KMS-11 (cell line): ENCODE measurements around the gene TRMU.
"Not testable (repeated sequence)": the region's sequence is repeated elsewhere in the genome, so short reads cannot be mapped to it uniquely, and the experiment has no call there.

Experiments used
- H2AFZ ChIP-seq: fragments of 200-600 bp; sonication (generic); 2 replicates; pipeline ENCODE4 v1.6.1; 2016; ENCODE audit warnings: antibody characterized with exemption, mixed run types, low read depth
- H3K27ac ChIP-seq: fragments of 200-600 bp; sonication (generic); 2 replicates; pipeline ENCODE4 v1.6.1; 2016; ENCODE audit warnings: mild to moderate bottlenecking, mixed run types
- H3K27me3 ChIP-seq: fragments of 200-600 bp; sonication (generic); 2 replicates; pipeline ENCODE4 v1.6.1; 2017; ENCODE audit warnings: mild to moderate bottlenecking, low read depth, mixed run types, moderate library complexity; ENCODE audit not compliant: insufficient read depth
- H3K36me3 ChIP-seq: fragments of 200-600 bp; sonication (generic); 2 replicates; pipeline ENCODE4 v1.6.1; 2017; ENCODE audit warnings: mild to moderate bottlenecking, mixed run types; ENCODE audit not compliant: insufficient read depth
- H3K4me1 ChIP-seq: fragments of 200-600 bp; sonication (generic); 2 replicates; pipeline ENCODE4 v1.6.1; 2016; ENCODE audit warnings: mild to moderate bottlenecking, low read depth, mixed run types; ENCODE audit not compliant: poor library complexity, severe bottlenecking
- H3K4me2 ChIP-seq: fragments of 200-600 bp; sonication (generic); 2 replicates; pipeline ENCODE4 v1.7.0; 2016; ENCODE audit warnings: mild to moderate bottlenecking, mixed run types
- H3K4me3 ChIP-seq: fragments of 200-600 bp; sonication (generic); IDR thresholded peaks from 2 replicates; pipeline ENCODE4 v1.6.1; 2017; ENCODE audit warnings: low read depth, low read length, mixed read lengths; ENCODE audit not compliant: insufficient read depth
- H3K79me2 ChIP-seq: fragments of 200-600 bp; sonication (generic); 2 replicates; pipeline ENCODE4 v1.6.1; 2016; ENCODE audit warnings: low read depth, mixed run types; ENCODE audit not compliant: insufficient read depth
- H3K9ac ChIP-seq: fragments of 200-600 bp; sonication (generic); 2 replicates; pipeline ENCODE4 v1.6.1; 2016; ENCODE audit warnings: mild to moderate bottlenecking, mixed run types
- H4K20me1 ChIP-seq: fragments of 200-600 bp; sonication (generic); 2 replicates; pipeline ENCODE4 v1.6.1; 2016; ENCODE audit warnings: mild to moderate bottlenecking, mixed run types; ENCODE audit not compliant: insufficient read depth
- CTCF ChIP-seq: fragments of 200-600 bp; sonication (generic); conservative IDR thresholded peaks from 2 replicates; pipeline ENCODE4 v1.6.1; 2017; ENCODE audit warnings: low read depth, mild to moderate bottlenecking, antibody characterized with exemption, low read length, moderate library complexity, mixed read lengths

The TRMU gene

GRCh38 chr22:46309526-46310085, 25.9 kb upstream of the TRMU start:
- no peak overlapping the region for H3K4me2 ChIP-seq
- H3K27me3 ChIP-seq: no peaks in the 10 kb centered on the region
- H3K36me3 ChIP-seq: 0 out of 2 replicates have a peak, but pooled peaks cover 3% of the 10 kb centered on the region
- H3K9ac ChIP-seq: no peak overlapping the region
- H2AFZ ChIP-seq: no peak overlapping the region
- H3K79me2 ChIP-seq: peaks cover 36% of the 10 kb centered on the region
- H4K20me1 ChIP-seq: no peaks in the 10 kb centered on the region
- no peak for TF ChIP-seq CTCF
- H3K4me1 ChIP-seq: peaks cover 16% of the 10 kb centered on the region
- H3K4me3 ChIP-seq: no peak overlapping the region
- no peak overlapping the region for H3K27ac ChIP-seq

GRCh38 chr22:46312056-46312455, 23.5 kb upstream of the TRMU start:
- H3K4me2 ChIP-seq: no peak overlapping the region
- no peak overlapping the region for H3K4me3 ChIP-seq
- 0 out of 2 replicates have a peak, but pooled peaks cover 3% of the 10 kb centered on the region for H3K36me3 ChIP-seq
- no peaks in the 10 kb centered on the region for H3K27me3 ChIP-seq
- TF ChIP-seq CTCF: no peak
- H3K9ac ChIP-seq: no peak overlapping the region
- H4K20me1 ChIP-seq: no peaks in the 10 kb centered on the region
- H2AFZ ChIP-seq: no peak overlapping the region
- H3K79me2 ChIP-seq: peaks cover 12% of the 10 kb centered on the region; the same call in 1 of the 2 replicates
- H3K4me1 ChIP-seq: peaks cover 10% of the 10 kb centered on the region
- no peak overlapping the region for H3K27ac ChIP-seq

DNA sequence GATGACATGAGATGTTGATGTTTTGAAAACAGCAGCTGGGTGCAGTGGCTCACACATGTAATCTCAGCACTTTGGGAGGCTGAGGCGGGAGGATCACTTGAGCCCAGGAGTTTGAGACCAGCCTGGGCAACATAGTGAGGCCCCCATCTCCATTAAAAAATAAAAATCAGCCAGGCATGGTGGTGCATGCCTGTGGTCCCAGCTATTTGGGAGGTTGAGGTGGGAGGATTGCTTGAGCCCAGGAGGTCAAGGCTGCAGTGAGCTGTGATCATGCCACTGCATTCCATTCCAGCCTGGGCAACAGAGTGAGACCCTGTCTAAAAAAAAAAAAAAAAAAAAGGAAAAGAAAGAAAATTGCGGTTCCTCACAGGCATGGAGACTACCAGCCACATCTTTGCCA, 22.7 kb upstream of the TRMU start:
- not testable (repeated sequence) for H3K9ac ChIP-seq, H3K27me3 ChIP-seq, H3K27ac ChIP-seq, H3K4me3 ChIP-seq, H3K4me1 ChIP-seq, H3K79me2 ChIP-seq, H3K36me3 ChIP-seq, H2AFZ ChIP-seq, H3K4me2 ChIP-seq, H4K20me1 ChIP-seq

DNA sequence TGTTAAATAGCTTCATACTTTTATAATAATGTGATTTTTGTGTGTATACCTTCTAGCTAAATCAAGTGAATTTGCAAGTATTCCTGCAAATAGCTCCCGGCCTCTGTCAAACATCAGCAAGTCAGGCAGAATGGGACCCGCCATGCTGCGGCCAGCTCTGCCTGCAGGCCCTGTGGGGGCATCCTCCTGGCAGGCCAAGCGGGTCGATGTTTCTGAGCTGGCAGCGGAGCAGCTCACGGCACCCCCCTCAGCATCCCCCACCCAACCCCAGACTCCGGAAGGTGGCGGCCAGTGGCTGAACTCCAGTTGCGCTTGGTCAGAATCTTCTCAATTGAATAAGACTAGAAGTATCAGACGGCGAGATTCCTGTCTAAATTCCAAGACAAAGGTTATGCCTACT, 19.5 kb upstream of the TRMU start:
- Histone ChIP-seq H3K4me1 (peaks cover 9% of the 10 kb centered on the region), H3K4me3 (no peak overlapping the region), H3K4me2 (no peak overlapping the region), H3K9ac (no peak overlapping the region), H3K27ac (no peak overlapping the region), H3K79me2 (no peaks in the 10 kb centered on the region), H3K36me3 (no peaks in the 10 kb centered on the region), H3K27me3 (no peaks in the 10 kb centered on the region), H2AFZ (no peak overlapping the region), H4K20me1 (no peaks in the 10 kb centered on the region)
- no peak for TF ChIP-seq CTCF

GRCh38 chr22:46317646-46318045, 17.9 kb upstream of the TRMU start:
- Histone ChIP-seq H3K27ac (no peak overlapping the region), H3K4me2 (no peak overlapping the region), H3K9ac (no peak overlapping the region), H2AFZ (no peak overlapping the region), H4K20me1 (no peaks in the 10 kb centered on the region), H3K4me3 (no peak overlapping the region), H3K36me3 (no peaks in the 10 kb centered on the region), H3K4me1 (peaks cover 9% of the 10 kb centered on the region), H3K79me2 (no peaks in the 10 kb centered on the region), H3K27me3 (no peaks in the 10 kb centered on the region)
- no peak for TF ChIP-seq CTCF
